ENCODE data around the gene FGF21.

GRCh38 chr19:48772503-48772953 lies 17.2 kb downstream of the FGF21 start:
- TF ChIP-seq POLR2A (IDR thresholded peaks at IDR 0.05) (no peak), CTCF (IDR thresholded peaks at IDR 0.05) (no peak)
